Ovary (tissue), 3 donors: Measurements from ENCODE around the gene HOXA13.

Experiments
- CTCF ChIP-seq, 3 donors: fragments of 450-650 bp in 2 of 3; fragments of 200-600 bp in 1 of 3; IDR thresholded peaks; one replicate each; pipeline versions ENCODE4 v1.5.1 to v1.8.0; 2016 to 2022; ENCODE audit warnings: antibody characterized with exemption in 3 of 3, mild to moderate bottlenecking in 1 of 3
- POLR2A ChIP-seq: fragments of 450-650 bp; IDR thresholded peaks from one replicate; pipeline ENCODE4 v1.6.1; 2017; ENCODE audit warnings: antibody characterized with exemption, mild to moderate bottlenecking, moderate library complexity
- donor health status: DM: no; HTN: no; CAD: no.

- TF ChIP-seq CTCF (IDR thresholded peaks at IDR 0.05) = no peak
- TF ChIP-seq POLR2A = no peak
Measured at GRCh38 chr7:27148756-27149641, 50.9 kb downstream of the HOXA13 start.
